Stimulated activated CD8-positive, alpha-beta memory T cell treated with anti-CD3 and anti-CD28 coated beads, Interleukin-4, amount 100 ng/mL, for 24 hours (primary cell): ENCODE measurements around the gene TAGLN.

Experiments used
- DNase-seq: peaks from one replicate; pipeline ENCODE4 v3.0.0-alpha.2; 2020; ENCODE audit warnings: low read depth

Gene TAGLN

DNA sequence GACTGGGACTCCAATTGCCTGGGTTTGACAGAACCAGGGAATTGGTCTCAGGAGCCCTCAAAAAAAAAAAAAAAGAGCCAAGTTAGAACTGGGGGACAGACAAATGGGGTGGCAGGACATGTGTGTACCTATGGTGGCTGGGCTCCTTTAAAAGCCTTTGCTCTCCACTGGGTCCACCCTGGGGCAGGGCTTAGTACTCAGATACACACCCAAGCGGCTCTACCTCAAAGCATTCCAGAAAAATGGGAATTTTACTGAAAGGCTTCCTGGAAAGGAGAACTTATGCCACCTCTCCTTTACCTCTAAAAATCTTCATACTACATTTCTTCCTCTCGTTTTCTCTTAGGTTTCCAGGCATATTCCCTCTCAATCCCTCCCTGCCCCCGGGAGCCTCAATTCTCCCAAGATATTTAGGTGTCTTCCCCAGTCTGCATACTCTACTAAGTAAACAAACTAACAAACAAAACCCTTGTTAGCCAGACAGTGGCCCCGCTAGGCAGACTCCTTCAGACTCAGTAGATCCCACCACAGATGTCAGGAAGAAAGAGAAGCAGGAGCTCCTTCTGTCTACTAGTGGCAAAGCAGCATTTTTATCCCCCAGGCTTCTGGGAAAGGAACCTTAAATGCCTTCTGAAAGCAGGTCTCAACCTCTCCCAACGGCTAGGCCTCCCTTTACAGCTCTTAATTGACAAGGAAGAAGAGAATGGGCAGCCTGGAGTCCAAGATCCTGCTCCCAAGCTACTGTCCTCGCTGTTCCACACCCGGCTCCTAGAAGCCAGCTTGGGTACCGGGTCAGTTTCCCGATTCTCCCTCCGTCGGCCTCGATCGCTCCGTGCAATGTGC lies 32.0 kb downstream of the TAGLN start:
- no peak for DNase-seq

DNA sequence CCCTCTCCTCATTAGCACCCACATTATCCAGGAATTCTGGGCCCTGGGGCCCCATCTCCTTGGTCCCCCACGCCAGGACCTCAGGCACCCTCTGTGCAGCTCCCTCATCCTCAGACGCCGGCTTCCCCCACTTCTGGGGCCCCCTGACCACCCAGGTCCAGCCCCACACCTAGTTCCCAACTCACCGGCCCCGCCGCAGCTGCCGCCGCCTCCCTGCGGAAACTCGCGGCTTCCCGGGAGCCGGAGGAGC lies 32.6 kb downstream of the TAGLN start, which contains the start of gene PCSK7:
TSS of gene PCSK7 (minus strand) at position 232 of the 250 bp plus-strand sequence. CDS start 2,229 bp downstream, outside the sequence.
- no peak for DNase-seq

DNA sequence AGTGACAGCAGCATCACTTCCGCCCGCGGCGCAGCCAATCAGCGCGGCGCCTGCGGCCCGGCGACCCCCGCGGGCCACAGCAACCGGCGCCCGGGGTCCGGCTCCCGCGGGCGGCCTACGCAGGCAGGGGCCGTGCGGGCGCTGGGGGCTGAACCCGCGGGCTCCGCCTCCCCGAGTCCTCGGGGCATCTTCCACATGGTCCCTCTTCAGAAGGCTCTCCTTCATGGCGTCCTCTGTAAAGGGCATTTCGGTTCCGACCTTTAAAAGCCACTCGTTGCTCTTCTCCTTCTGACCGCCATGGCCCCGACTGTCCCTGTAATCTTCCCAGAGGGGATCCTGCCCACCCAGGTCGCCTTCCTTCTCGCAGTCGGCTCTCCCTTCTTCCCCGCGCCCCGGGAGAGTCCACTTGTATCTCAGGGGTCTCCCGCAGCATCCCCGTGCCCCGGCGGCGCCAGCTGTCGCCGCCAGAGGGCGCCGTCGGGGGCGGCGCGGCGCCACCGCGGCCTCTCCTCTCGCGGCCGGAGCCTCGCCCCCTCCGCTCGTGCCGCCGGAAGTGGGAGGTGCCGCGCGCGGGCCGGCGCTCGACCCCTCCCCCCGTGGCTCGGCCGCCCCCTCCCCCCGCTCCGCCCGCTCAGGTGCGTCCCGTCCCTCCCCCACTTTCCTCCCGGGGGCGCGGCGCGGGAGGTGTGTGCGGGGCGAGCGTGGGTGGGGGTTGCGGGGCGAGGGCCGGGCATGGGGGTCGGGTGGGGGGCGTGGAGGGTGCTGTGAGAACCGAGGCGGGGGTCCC lies 33.1 kb downstream of the TAGLN start, which contains the start of gene RNF214:
TSS of gene RNF214 (plus strand) at position 580 of the 787 bp plus-strand sequence. CDS start 1,602 bp downstream, outside the sequence.
- DNase-seq: peak; percentile 61

DNA sequence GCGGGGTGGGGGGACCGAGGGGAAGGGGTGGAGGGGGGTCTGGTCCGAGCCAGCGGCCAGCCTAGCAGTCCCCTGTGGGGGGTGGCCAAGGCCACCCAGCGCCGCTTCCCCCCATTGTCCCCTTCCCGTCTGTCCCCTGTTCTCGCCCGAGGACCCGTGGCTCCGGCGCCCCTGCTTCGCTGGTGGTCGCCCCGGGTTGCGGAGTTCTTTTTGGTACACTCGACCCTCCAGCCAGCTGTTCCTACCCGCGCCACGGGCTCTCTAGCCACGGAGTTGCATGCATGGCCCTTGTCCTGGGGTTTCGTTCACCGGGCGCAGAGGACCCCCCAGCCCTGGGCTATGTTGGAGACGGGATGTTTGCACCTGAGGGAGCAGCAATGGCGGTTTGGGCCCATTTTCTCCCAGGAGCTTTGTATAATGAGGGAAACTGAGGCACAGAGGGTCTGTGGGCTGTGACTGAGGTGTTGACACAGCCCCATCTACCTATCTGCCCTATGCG lies 33.8 kb downstream of the TAGLN start:
- DNase-seq: no peak

DNA sequence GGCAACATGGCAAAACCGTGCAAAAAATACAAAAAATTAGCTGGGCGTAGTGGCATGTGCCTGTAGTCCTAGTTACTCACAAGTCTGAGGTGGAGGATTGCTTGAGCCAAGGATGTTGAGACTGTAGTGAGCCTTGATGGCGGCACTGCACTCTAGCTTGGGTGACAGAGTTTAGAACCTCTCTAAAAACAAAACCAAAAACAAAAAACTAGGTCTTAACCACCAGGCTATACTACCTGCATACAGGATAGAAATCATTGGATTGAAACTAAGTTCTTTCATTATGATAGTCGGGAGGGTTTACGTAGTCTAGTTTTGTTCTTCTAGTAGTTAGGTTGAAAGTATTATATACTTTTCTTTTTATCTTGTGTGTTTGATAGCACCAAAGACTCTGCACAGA lies 39.1 kb downstream of the TAGLN start:
- DNase-seq: no peak

DNA sequence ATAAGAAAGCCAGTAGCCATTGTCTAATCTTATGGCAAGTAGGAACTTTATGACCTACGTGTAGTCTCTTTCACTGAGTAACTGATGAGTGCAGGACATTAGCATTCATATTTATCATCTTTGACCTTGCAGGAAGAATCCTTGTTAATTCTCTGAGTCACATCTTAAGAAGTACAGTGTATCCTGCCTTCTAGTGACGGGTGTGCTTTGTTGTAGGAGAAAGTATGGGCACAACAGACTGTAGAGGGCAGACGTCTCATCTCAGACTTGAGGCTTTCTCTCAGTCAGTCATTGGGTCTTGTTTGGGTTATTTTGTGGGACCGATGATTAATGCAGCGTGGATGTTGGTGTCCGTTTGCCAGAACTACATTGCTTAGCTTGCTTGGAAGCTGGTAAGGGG lies 40.1 kb downstream of the TAGLN start:
- DNase-seq: no peak

DNA sequence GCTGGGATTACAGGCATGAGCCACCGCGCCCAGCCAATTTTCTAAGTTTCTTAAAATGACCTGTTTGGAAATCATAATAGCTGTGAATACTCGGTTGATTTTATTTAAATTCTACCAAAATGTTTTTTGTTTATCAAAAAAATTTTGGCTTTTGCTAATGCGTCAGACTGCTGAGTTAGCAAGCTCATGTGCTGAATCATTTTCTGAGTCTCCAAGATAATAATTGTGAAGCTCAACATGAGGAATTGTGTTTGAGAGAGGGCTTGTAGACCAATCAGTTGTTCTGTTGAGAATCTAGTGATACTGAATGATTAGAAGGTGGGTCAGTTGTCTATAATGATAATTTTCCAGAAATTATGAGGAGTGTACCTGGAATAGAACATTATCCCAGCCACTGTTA lies 49.2 kb downstream of the TAGLN start:
- no peak for DNase-seq

DNA sequence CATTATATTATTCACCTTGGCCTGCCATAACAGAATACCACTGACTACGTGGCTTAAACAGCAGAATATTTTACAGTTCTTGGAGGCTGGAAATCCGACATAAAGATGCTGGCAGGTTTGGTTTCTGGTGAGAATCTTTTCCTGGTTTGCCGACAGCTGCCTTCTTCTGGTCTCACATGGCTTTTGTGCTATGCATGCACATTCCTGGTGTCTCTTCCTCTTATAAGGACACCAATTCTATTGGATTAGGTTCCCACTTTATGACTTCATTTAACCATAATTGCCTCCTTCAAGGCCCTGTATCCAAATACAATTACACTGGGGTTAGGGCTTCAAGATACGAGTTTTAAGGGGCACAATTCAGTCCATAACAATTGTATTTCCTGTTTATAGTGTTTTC lies 50.4 kb downstream of the TAGLN start:
- no peak for DNase-seq

DNA sequence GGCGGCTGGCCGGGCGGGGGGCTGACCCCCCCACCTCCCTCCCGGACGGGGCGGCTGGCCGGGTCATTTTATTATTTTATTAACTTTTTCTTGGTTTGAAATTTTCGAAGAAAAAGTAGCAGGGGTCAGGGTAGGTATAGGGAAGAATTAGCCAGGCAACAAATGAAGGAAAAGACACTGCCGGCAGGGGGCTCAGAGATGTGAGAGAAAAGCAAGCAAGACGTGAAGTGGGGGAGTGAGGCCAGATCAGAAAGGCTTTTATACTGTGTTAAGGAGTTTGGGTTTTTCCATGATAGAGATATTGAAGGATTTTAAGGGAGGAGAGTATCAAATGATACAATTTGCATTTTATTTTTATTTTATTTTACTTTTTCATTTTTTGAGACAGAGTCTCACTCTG lies 52.3 kb downstream of the TAGLN start:
- DNase-seq: no peak

DNA sequence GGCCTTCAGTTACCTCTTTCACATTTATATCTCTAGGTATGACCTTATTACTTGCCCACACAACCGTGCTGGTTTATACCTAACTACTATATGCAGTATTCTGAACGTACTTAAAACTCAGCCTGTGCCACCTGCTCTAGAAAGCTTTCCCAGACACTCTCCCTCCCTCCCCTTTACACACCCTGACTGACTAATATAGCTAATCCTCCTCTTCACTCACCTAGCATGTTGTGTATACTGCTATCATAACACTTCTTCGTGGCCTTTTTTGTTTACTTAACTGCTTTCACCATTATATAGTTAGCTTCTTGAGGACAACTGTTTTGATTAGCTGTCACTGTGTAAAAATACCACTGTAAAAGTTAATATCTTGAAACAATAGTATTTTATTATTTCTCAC lies 56.8 kb downstream of the TAGLN start:
- DNase-seq: no peak

DNA sequence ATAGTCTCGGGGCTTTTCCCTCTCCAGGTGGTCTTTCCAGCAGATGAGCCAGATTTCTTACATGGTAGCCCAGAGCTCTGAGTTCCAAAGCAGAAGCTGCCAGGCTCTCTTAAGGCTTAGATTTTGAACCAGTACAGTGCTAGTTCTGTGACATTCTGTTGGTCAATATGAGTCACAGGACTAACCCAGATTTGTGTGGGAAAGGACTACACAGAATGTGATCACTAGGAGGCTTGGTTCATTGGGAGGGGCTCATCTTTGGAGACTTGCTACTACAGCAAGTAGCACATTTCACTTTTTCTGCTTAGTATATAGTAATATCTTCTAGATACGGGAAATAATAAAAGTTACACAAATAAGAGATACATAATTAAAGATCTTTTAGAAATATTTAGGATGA lies 57.4 kb downstream of the TAGLN start:
- DNase-seq: no peak
